ENCODE measurements around the gene KRTAP2-3. TPM values are rescaled to one million over a fixed set of nuclear protein-coding genes. Genes with fewer than 3 reads are reported as not detected.
"Not testable (repeated sequence)": the region's sequence is repeated elsewhere in the genome, so short reads cannot be mapped to it uniquely, and the experiment has no call there.

The KRTAP2-3 gene
- total RNA-seq, 2 donors from 2014 or later: not detected

DNA sequence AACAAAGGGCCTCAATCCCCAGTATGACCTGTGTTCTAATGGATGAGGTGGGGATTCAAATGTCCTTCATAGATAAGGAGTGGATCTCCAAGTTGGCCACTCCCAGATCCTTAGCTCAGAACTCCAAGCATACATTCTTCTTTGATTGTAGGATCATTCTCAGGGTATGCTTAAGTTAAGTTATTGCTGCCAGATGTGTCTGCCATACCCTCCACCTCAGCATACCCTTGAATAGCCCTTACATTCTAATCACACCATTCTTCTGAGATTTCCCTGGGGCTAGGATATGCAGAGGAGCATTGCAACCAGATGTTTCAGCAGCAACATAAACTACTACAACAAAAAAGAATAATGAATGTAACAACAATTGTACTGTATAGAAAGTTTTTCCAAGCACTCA, 7.4 kb upstream of the KRTAP2-3 start:
- DNase-seq (ENCODE audit: low spot score) (no peak), ATAC-seq (ENCODE audit: insufficient number of reproducible peaks, low FRiP score, low read depth) (no peak)
- Histone ChIP-seq H3K27me3 (replicated peaks; ENCODE audit: insufficient read depth) (no peaks in the 10 kb centered on the region), H3K4me3 (no peak overlapping the region), H3K9me3 (no peaks in the 10 kb centered on the region), H3K4me1 (ENCODE audit: control insufficient read depth in 1 of 2, low read depth in 2 of 2) (peaks cover 9% of the 10 kb centered on the region in 2 donors), H3K36me3 (no peaks in the 10 kb centered on the region), H3K27ac (no peak overlapping the region)
- TF ChIP-seq, protein P1, sequence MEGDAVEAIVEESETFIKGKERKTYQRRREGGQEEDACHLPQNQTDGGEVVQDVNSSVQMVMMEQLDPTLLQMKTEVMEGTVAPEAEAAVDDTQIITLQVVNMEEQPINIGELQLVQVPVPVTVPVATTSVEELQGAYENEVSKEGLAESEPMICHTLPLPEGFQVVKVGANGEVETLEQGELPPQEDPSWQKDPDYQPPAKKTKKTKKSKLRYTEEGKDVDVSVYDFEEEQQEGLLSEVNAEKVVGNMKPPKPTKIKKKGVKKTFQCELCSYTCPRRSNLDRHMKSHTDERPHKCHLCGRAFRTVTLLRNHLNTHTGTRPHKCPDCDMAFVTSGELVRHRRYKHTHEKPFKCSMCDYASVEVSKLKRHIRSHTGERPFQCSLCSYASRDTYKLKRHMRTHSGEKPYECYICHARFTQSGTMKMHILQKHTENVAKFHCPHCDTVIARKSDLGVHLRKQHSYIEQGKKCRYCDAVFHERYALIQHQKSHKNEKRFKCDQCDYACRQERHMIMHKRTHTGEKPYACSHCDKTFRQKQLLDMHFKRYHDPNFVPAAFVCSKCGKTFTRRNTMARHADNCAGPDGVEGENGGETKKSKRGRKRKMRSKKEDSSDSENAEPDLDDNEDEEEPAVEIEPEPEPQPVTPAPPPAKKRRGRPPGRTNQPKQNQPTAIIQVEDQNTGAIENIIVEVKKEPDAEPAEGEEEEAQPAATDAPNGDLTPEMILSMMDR (IDR thresholded peaks at IDR 0.05): no peak

GRCh38 chr17:41065829-41066624, 6.1 kb upstream of the KRTAP2-3 start, which contains the start of gene KRTAP2-4:
TSS of gene KRTAP2-4 (minus strand) at chr17:41065879. CDS start at chr17:41065845, 34 bp downstream.
- H3K9me3 ChIP-seq: no peaks in the 10 kb centered on the region
- DNase-seq (ENCODE audit: low spot score): no peak
- H3K27ac ChIP-seq: no peak within 1 kb of the TSS
- H3K27me3 ChIP-seq (replicated peaks; ENCODE audit: insufficient read depth): no peaks in the 10 kb centered on the region
- ATAC-seq (ENCODE audit: insufficient number of reproducible peaks, low FRiP score, low read depth): no peak
- no peaks in the 10 kb centered on the region for H3K36me3 ChIP-seq
- TF ChIP-seq, protein P1 (IDR thresholded peaks at IDR 0.05): no peak
- peaks cover 18 to 21% of the 10 kb centered on the region in 2 donors for H3K4me1 ChIP-seq (ENCODE audit: control insufficient read depth in 1 of 2, low read depth in 2 of 2)
- no peak within 1 kb of the TSS for H3K4me3 ChIP-seq

DNA sequence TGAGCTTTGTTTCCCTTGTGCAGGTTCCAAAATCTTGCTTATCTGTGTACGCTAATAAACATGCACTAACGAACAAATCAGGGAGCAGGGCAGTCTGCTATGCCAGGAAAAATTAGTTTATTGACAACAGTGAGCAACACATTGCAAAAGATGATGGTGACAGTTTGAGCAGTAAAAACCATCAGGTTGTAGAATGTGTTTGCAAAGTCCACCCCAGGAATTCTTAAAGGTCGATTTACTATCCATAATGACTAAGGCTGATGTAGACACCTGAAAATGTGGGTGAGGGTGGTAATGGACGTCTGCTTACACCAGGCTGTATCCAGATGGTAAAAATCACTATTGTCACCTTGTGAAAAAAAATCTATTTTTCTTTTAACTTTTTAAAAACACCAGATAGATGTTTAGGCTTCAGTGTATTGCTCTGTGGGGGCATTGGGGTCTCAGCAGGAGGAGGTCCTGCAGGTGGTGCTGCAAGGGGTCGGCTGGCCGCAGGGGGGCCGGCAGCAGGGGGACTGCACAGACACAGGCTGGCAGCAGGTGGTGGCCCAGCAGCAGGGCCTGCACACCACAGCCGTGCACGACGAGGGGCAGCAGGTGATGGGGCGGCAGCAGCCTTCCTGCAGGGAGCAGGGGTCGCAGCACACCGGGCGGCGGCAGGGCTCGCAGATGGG, 5.2 kb upstream of the KRTAP2-3 start:
- H3K4me3 ChIP-seq; H3K36me3 ChIP-seq; H3K27ac ChIP-seq; DNase-seq (ENCODE audit: low spot score); H3K9me3 ChIP-seq; ATAC-seq (ENCODE audit: insufficient number of reproducible peaks, low FRiP score, low read depth); H3K27me3 ChIP-seq (replicated peaks; ENCODE audit: insufficient read depth): not testable (repeated sequence)
- peaks cover 23 to 30% of the 10 kb centered on the region in 2 donors for H3K4me1 ChIP-seq (ENCODE audit: control insufficient read depth in 1 of 2, low read depth in 2 of 2)

- TF ChIP-seq, protein P1 (IDR thresholded peaks at IDR 0.05): no peak
- Histone ChIP-seq H3K9me3 (no peaks in the 10 kb centered on the region), H3K36me3 (no peaks in the 10 kb centered on the region), H3K27ac (no peak overlapping the region), H3K27me3 (replicated peaks; ENCODE audit: insufficient read depth) (no peaks in the 10 kb centered on the region), H3K4me3 (no peak overlapping the region), H3K4me1 (ENCODE audit: control insufficient read depth in 1 of 2, low read depth in 2 of 2) (peaks cover 23 to 33% of the 10 kb centered on the region in 2 donors)
- no peak for DNase-seq (ENCODE audit: low spot score)
- ATAC-seq (ENCODE audit: insufficient number of reproducible peaks, low FRiP score, low read depth): no peak
These were observed 4.4 kb upstream of the KRTAP2-3 start for GRCh38 chr17:41064301-41064700.

- Histone ChIP-seq H3K27me3 (replicated peaks; ENCODE audit: insufficient read depth) (no peaks in the 10 kb centered on the region), H3K4me3 (no peak overlapping the region), H3K9me3 (no peaks in the 10 kb centered on the region), H3K36me3 (no peaks in the 10 kb centered on the region), H3K4me1 (ENCODE audit: control insufficient read depth in 1 of 2, low read depth in 2 of 2) (peaks cover 23 to 33% of the 10 kb centered on the region in 2 donors), H3K27ac (no peak overlapping the region)
- DNase-seq (ENCODE audit: low spot score) (no peak), ATAC-seq (ENCODE audit: insufficient number of reproducible peaks, low FRiP score, low read depth) (no peak)
- TF ChIP-seq, protein P1 (IDR thresholded peaks at IDR 0.05): no peak
These were observed 3.5 kb upstream of the KRTAP2-3 start for GRCh38 chr17:41063449-41063848.

Measured in thoracic aorta (tissue), 2 donors.